ENCODE data around the gene RBM20. TPM values are rescaled to one million over a fixed set of nuclear protein-coding genes. Genes with fewer than 3 reads are reported as not detected.

The RBM20 gene
- total and polyA plus RNA-seq, 10 of the 15 experiments (the other 5 are each of a cell fraction or from before 2014, with no cell fraction given), result 0.04 to 0.26 (median 0.15) TPM

Small RNA genes lying within 50 kb of the gene (small RNA-seq; reads per million reads assigned to genes)
- gene RF00019 (not detected), gene RN7SKP288 (not detected), gene RNA5SP327 (not detected)

Other genes starting within 250 kb of the RBM20 start
- gene DUSP5, start 146.4 kb upstream of the RBM20 start, total RNA-seq (2014; rRNA removed), result 24.1 and 26.8 TPM in 2 replicates
- 19.6 and 23.1 TPM in 2 replicates for gene DUSP5, start 146.4 kb upstream of the RBM20 start, total RNA-seq (2014; rRNA removed; fragmentation: Illumina TruSeq; extraction: Trizol)
- gene DUSP5, start 146.4 kb upstream of the RBM20 start, total RNA-seq (2021), result 41.6 and 44.9 TPM in 2 replicates
- 77.4 and 95.9 TPM in 2 replicates for gene DUSP5, start 146.4 kb upstream of the RBM20 start, polyA plus RNA-seq (2011; rRNA removed)
- gene DUSP5, start 146.4 kb upstream of the RBM20 start, polyA plus RNA-seq (2014; fragmentation: Illumina TruSeq; extraction: Trizol), result 25.3 and 27.8 TPM in 2 replicates
- gene DUSP5, start 146.4 kb upstream of the RBM20 start, polyA plus RNA-seq (2014; fragmentation: Nextera tagmentation; extraction: Ambion mirVana), result 10 to 100 TPM in 1 of 2 experiments, 1 to 10 TPM in 1; 7.5 to 14.6 TPM
- 23.7 and 24.2 TPM in 2 replicates for gene DUSP5, start 146.4 kb upstream of the RBM20 start, polyA plus RNA-seq (2014; rRNA removed)
- 1 to 10 TPM; 2.1 to 6.5 TPM for gene DUSP5, start 146.4 kb upstream of the RBM20 start, polyA plus RNA-seq (2016; fragmentation: Nextera tagmentation; extraction: Ambion mirVana)
- gene SMC3, start 76.6 kb upstream of the RBM20 start, total RNA-seq (2014; rRNA removed), result 33.0 and 41.9 TPM in 2 replicates
- gene SMC3, start 76.6 kb upstream of the RBM20 start, total RNA-seq (2014; rRNA removed; fragmentation: Illumina TruSeq; extraction: Trizol), result 82.0 and 83.4 TPM in 2 replicates
- gene SMC3, start 76.6 kb upstream of the RBM20 start, total RNA-seq (2021), result 53.7 TPM in 2 replicates
- 30.4 and 47.0 TPM in 2 replicates for gene SMC3, start 76.6 kb upstream of the RBM20 start, polyA plus RNA-seq (2011; rRNA removed)
- 81.0 and 96.8 TPM in 2 replicates for gene SMC3, start 76.6 kb upstream of the RBM20 start, polyA plus RNA-seq (2014; fragmentation: Illumina TruSeq; extraction: Trizol)
- gene SMC3, start 76.6 kb upstream of the RBM20 start, polyA plus RNA-seq (2014; fragmentation: Nextera tagmentation; extraction: Ambion mirVana), result 10 to 100 TPM; 31.0 to 43.0 TPM
- gene SMC3, start 76.6 kb upstream of the RBM20 start, polyA plus RNA-seq (2014; rRNA removed), result 30.6 and 37.7 TPM in 2 replicates
- 100 to 1,000 TPM; 120 to 123 TPM for gene SMC3, start 76.6 kb upstream of the RBM20 start, polyA plus RNA-seq (2016; fragmentation: Nextera tagmentation; extraction: Ambion mirVana)
- 106 and 108 TPM in 2 replicates for gene PDCD4, start 227.6 kb downstream of the RBM20 start, total RNA-seq (2014; rRNA removed)
- gene PDCD4, start 227.6 kb downstream of the RBM20 start, total RNA-seq (2014; rRNA removed; fragmentation: Illumina TruSeq; extraction: Trizol), result 168 and 179 TPM in 2 replicates
- 169 and 181 TPM in 2 replicates for gene PDCD4, start 227.6 kb downstream of the RBM20 start, total RNA-seq (2021)
- 189 and 280 TPM in 2 replicates for gene PDCD4, start 227.6 kb downstream of the RBM20 start, polyA plus RNA-seq (2011; rRNA removed)
- 219 and 380 TPM in 2 replicates for gene PDCD4, start 227.6 kb downstream of the RBM20 start, polyA plus RNA-seq (2014; fragmentation: Illumina TruSeq; extraction: Trizol)
- 100 to 1,000 TPM; 101 to 138 TPM for gene PDCD4, start 227.6 kb downstream of the RBM20 start, polyA plus RNA-seq (2014; fragmentation: Nextera tagmentation; extraction: Ambion mirVana)
- 155 and 174 TPM in 2 replicates for gene PDCD4, start 227.6 kb downstream of the RBM20 start, polyA plus RNA-seq (2014; rRNA removed)
- 100 to 1,000 TPM; 341 to 372 TPM for gene PDCD4, start 227.6 kb downstream of the RBM20 start, polyA plus RNA-seq (2016; fragmentation: Nextera tagmentation; extraction: Ambion mirVana)

Data from GM12878 (cell line).